ENCODE measurements around the gene SLC22A6.
"Not testable (repeated sequence)": the region's sequence is repeated elsewhere in the genome, so short reads cannot be mapped to it uniquely, and the experiment has no call there.

Gene SLC22A6

GRCh38 chr11:62957147-62957546, 27.6 kb downstream of the SLC22A6 start:
- no peak overlapping the region for H3K4me3 ChIP-seq (ENCODE audit: control insufficient read depth, low read depth, low read length)
- no peak for TF ChIP-seq CTCF (IDR thresholded peaks at IDR 0.05; ENCODE audit: control insufficient read depth, insufficient read depth, low read depth, low read length, missing control alignments)
- no peak for DNase-seq (ENCODE audit: low read depth)

- DNase-seq (ENCODE audit: low read depth): no peak
- no peak for TF ChIP-seq CTCF (IDR thresholded peaks at IDR 0.05; ENCODE audit: control insufficient read depth, insufficient read depth, low read depth, low read length, missing control alignments)
Measured at GRCh38 chr11:62954478-62954877, 30.3 kb downstream of the SLC22A6 start.

GRCh38 chr11:62953811-62954210, 31.0 kb downstream of the SLC22A6 start:
- no peak overlapping the region for H3K4me3 ChIP-seq (ENCODE audit: control insufficient read depth, low read depth, low read length)
- TF ChIP-seq CTCF (IDR thresholded peaks at IDR 0.05; ENCODE audit: control insufficient read depth, insufficient read depth, low read depth, low read length, missing control alignments): no peak

More at GRCh38 chr11:62954478-62954877, 30.3 kb downstream of the SLC22A6 start:
- H3K4me3 ChIP-seq (ENCODE audit: control insufficient read depth, low read depth, low read length): no peak overlapping the region

GRCh38 chr11:62948765-62949320, 35.9 kb downstream of the SLC22A6 start:
- no peak for DNase-seq (ENCODE audit: low read depth)
- TF ChIP-seq CTCF (IDR thresholded peaks at IDR 0.05; ENCODE audit: control insufficient read depth, insufficient read depth, low read depth, low read length, missing control alignments): no peak
- no peak overlapping the region for H3K4me3 ChIP-seq (ENCODE audit: control insufficient read depth, low read depth, low read length)

More at GRCh38 chr11:62953811-62954210, 31.0 kb downstream of the SLC22A6 start:
- no peak for DNase-seq (ENCODE audit: low read depth)

GRCh38 chr11:62945538-62945937, 39.2 kb downstream of the SLC22A6 start:
- not testable (repeated sequence) for DNase-seq (ENCODE audit: low read depth); H3K4me3 ChIP-seq (ENCODE audit: control insufficient read depth, low read depth, low read length)

- not testable (repeated sequence) for H3K4me3 ChIP-seq (ENCODE audit: control insufficient read depth, low read depth, low read length); DNase-seq (ENCODE audit: low read depth)
Measured at GRCh38 chr11:62937528-62937927, 47.2 kb downstream of the SLC22A6 start.

- H3K4me3 ChIP-seq (ENCODE audit: control insufficient read depth, low read depth, low read length): no peak overlapping the region
- DNase-seq (ENCODE audit: low read depth): no peak
- TF ChIP-seq CTCF (IDR thresholded peaks at IDR 0.05; ENCODE audit: control insufficient read depth, insufficient read depth, low read depth, low read length, missing control alignments): no peak
Measured at GRCh38 chr11:62934496-62934785, 50.3 kb downstream of the SLC22A6 start.

GRCh38 chr11:62933750-62934495, 50.8 kb downstream of the SLC22A6 start:
- H3K4me3 ChIP-seq (ENCODE audit: control insufficient read depth, low read depth, low read length): no peak overlapping the region
- TF ChIP-seq CTCF (IDR thresholded peaks at IDR 0.05; ENCODE audit: control insufficient read depth, insufficient read depth, low read depth, low read length, missing control alignments): no peak
- DNase-seq (ENCODE audit: low read depth): no peak

Measured in AG09309 (cell line).